ENCODE measurements around the gene PLCB1. TPM values are rescaled to one million over a fixed set of nuclear protein-coding genes. Genes with fewer than 3 reads are reported as not detected.

Gene PLCB1
- total and polyA plus RNA-seq, 7 donors, result 1.5 to 10.7 (median 4.2) TPM

DNA sequence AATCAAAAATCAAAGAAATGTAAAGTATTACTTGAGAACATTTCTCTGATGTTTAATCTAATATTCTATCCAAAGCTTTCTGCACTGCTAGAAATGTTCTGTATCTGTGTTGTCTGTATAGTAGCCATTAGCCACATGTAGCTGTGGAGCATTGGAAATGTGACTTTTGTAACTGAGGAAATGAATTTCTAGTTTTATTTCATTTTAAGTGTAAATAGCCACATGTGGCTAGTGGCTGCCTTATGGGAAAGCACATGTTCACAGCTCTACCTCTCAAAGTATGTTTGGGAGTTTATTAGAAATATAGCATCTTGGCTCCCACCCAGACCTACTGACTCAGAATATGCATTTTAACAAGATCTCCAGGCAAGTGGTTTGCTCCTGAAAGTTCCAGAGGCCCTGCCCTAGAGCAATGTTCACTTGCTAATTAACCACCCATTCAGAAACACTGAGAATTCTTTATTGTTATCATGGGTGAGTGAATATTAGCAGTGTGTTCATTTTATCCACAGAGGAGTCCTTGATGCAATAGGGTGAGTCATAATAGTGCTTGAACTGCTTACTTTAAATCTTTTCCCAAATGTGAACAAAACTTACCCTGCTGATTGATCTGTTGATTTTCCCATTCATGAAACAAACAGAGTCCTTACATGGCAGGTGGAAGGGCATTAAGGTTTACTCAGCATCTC lies 282.7 kb downstream of the PLCB1 start:
- no peaks in the 10 kb centered on the region for H3K36me3 ChIP-seq (ENCODE audit: insufficient read depth in 1 of 2, low read depth in 1 of 2)
- H3K27me3 ChIP-seq (ENCODE audit: insufficient read depth in 3 of 3, low read length in 2 of 3), result no peaks in the 10 kb centered on the region
- DNase-seq (no peak), ATAC-seq (no peak)
- H3K4me3 ChIP-seq, result no peak overlapping the region
- no peaks in the 10 kb centered on the region for H3K9me3 ChIP-seq
- no peak overlapping the region for H3K27ac ChIP-seq
- intact Hi-C loops (cut with DNase I), result no loop called here
- TF ChIP-seq, protein P1, sequence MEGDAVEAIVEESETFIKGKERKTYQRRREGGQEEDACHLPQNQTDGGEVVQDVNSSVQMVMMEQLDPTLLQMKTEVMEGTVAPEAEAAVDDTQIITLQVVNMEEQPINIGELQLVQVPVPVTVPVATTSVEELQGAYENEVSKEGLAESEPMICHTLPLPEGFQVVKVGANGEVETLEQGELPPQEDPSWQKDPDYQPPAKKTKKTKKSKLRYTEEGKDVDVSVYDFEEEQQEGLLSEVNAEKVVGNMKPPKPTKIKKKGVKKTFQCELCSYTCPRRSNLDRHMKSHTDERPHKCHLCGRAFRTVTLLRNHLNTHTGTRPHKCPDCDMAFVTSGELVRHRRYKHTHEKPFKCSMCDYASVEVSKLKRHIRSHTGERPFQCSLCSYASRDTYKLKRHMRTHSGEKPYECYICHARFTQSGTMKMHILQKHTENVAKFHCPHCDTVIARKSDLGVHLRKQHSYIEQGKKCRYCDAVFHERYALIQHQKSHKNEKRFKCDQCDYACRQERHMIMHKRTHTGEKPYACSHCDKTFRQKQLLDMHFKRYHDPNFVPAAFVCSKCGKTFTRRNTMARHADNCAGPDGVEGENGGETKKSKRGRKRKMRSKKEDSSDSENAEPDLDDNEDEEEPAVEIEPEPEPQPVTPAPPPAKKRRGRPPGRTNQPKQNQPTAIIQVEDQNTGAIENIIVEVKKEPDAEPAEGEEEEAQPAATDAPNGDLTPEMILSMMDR (IDR thresholded peaks at IDR 0.05), result no peak
- H3K4me1 ChIP-seq, result no peaks in the 10 kb centered on the region

DNA sequence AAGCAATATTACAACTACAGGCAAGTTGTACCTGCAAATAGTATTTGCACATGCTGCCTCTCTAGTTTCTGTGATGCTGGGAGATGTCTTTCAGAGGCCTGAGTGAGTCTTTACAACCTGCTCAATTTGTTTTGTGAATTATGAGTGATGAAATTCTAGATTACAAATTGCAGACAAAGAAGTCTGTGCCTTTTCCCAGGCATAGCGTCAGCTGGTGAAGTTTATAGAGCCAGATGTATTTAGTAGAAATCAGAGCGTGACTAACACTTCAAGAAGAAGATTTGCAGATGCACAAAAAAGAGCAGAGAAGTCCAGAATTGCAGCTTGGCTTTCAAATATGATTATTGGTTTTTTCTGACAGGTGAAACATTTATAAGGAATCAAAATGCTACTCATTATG lies 289.9 kb downstream of the PLCB1 start:
- peaks cover 13% of the 10 kb centered on the region for H3K4me1 ChIP-seq
- TF ChIP-seq, protein P1 (IDR thresholded peaks at IDR 0.05), result no peak
- WGBS, 3 donors, result 26 to 64% (median 46%) methylated on average over 2 of the region's 2 CpGs
- H3K4me3 ChIP-seq, result no peak overlapping the region
- intact Hi-C loops (cut with DNase I), result no loop called here
- DNase-seq, result no peak
- H3K27ac ChIP-seq, result no peak overlapping the region
- no peaks in the 10 kb centered on the region for H3K27me3 ChIP-seq (ENCODE audit: insufficient read depth in 3 of 3, low read length in 2 of 3)
- no peaks in the 10 kb centered on the region for H3K36me3 ChIP-seq (ENCODE audit: insufficient read depth in 1 of 2, low read depth in 1 of 2)
- H3K9me3 ChIP-seq, result no peaks in the 10 kb centered on the region
- peak in 1 of 4 donors; percentile 24 for ATAC-seq

DNA sequence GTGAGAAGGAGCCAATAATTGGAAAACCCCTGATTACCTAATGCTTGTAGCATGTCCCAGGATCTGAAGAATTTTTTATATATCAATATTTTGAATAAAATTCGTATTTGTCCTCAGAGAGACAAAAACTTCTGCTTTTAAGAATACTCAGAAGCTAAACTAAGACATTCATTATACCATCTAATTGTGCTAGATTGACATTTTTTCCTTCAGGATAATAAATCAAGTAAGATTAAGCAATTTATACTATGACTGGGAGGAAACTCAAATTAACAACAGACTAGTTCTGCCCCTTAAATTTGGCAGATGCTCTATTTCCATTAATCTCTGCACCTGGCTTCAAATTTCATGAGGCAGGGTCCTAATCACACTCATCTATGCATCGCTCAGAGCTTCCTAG lies 291.4 kb downstream of the PLCB1 start:
- WGBS, 3 donors, result 83 to 85% (median 85%) methylated on average over 2 of the region's 2 CpGs
- ATAC-seq (no peak), DNase-seq (no peak)
- intact Hi-C loops (cut with DNase I), result no loop called here
- TF ChIP-seq, protein P1 (IDR thresholded peaks at IDR 0.05), result no peak
- no peaks in the 10 kb centered on the region for H3K9me3 ChIP-seq
- no peaks in the 10 kb centered on the region for H3K27me3 ChIP-seq (ENCODE audit: insufficient read depth in 3 of 3, low read length in 2 of 3)
- no peaks in the 10 kb centered on the region for H3K36me3 ChIP-seq (ENCODE audit: insufficient read depth in 1 of 2, low read depth in 1 of 2)
- H3K4me1 ChIP-seq, result peaks cover 13% of the 10 kb centered on the region
- H3K27ac ChIP-seq, result no peak overlapping the region
- no peak overlapping the region for H3K4me3 ChIP-seq

DNA sequence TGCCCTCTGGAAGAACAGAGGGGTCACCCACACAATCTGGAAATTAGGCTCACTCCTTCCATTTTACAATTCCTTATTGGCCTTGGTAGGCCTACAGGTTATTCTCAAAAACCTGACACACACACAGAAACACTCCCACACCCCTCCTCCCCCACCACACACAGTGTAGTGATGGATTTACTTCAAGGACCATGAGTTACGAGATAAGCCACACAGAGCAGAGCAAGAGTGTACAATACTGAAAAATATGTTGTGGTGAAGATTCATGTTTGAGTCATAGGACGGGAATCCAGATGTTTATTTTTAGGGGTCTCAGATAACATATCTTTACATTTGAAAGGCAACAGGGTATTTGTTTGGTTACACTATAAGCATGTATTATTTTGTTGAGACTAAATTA lies 291.9 kb downstream of the PLCB1 start:
- intact Hi-C loops (cut with DNase I), result no loop called here
- TF ChIP-seq, protein P1 (IDR thresholded peaks at IDR 0.05), result no peak
- no peaks in the 10 kb centered on the region for H3K36me3 ChIP-seq (ENCODE audit: insufficient read depth in 1 of 2, low read depth in 1 of 2)
- H3K9me3 ChIP-seq, result no peaks in the 10 kb centered on the region
- no peak overlapping the region for H3K4me3 ChIP-seq
- H3K27me3 ChIP-seq (ENCODE audit: insufficient read depth in 3 of 3, low read length in 2 of 3), result no peaks in the 10 kb centered on the region
- ATAC-seq, result no peak
- no peak overlapping the region for H3K27ac ChIP-seq
- H3K4me1 ChIP-seq, result peaks cover 13% of the 10 kb centered on the region
- DNase-seq, result no peak
- WGBS, 3 donors, result 92 to 95% (median 94%) methylated on average over 2 of the region's 2 CpGs

DNA sequence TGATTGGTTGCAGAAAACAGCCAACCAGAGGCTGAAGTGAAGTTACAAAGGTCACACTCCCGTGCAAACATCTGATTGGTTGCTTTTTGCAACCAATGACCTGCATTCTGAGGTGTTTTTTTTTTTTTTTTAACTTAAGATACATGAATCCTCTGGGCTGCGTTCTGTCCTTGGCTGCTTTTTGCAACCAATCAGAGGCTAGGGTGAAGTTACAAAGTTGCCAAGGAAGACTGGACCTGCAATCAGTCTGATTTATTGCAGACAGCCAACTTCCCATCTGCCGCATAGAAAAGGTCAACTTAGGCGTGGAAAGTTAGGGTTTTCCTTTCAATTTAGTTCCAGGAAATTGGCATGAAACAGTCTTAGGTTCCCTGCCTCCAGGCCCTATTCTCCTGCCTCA lies 292.9 kb downstream of the PLCB1 start:
- Histone ChIP-seq H3K36me3 (ENCODE audit: insufficient read depth in 1 of 2, low read depth in 1 of 2) (no peaks in the 10 kb centered on the region), H3K4me3 (no peak overlapping the region), H3K27ac (no peak overlapping the region), H3K27me3 (ENCODE audit: insufficient read depth in 3 of 3, low read length in 2 of 3) (no peaks in the 10 kb centered on the region), H3K9me3 (no peaks in the 10 kb centered on the region), H3K4me1 (peaks cover 13% of the 10 kb centered on the region)
- WGBS, 3 donors, result 15 to 42% (median 35%) methylated on average over 4 of the region's 4 CpGs
- TF ChIP-seq, protein P1 (IDR thresholded peaks at IDR 0.05), result no peak
- ATAC-seq (no peak), DNase-seq (no peak)
- intact Hi-C loops (cut with DNase I), result no loop called here
